ENCODE results near the gene MMP7. TPM values are rescaled to one million over a fixed set of nuclear protein-coding genes. Genes with fewer than 3 reads are reported as not detected.

MMP7 gene
- total and polyA plus RNA-seq, 4 donors, result 0.99 to 1.8 (median 1.4) TPM; not detected in 1

- TF ChIP-seq ZBTB33 (IDR thresholded peaks at IDR 0.05) (no peak), NR2F2 (IDR thresholded peaks at IDR 0.05) (no peak), MAX (IDR thresholded peaks at IDR 0.05) (no peak), FOXA1 (IDR thresholded peaks at IDR 0.05) (no peak), YY1 (IDR thresholded peaks at IDR 0.05) (no peak)
Measured at GRCh38 chr11:102560555-102561011, 30.0 kb upstream of the MMP7 start (continued).

- TF ChIP-seq SP1 (IDR thresholded peaks at IDR 0.05), result no peak
- Histone ChIP-seq H3K4me3 (ENCODE audit: low read depth in 1 of 3, low read length in 3 of 3) (no peak overlapping the region), H3K4me1 (ENCODE audit: control insufficient read depth in 4 of 4, insufficient read depth in 4 of 4, low read length in 3 of 4) (no peaks in the 10 kb centered on the region), H3K9me3 (ENCODE audit: control insufficient read depth in 4 of 4, low read length in 3 of 4) (no peaks in the 10 kb centered on the region), H3K36me3 (ENCODE audit: control insufficient read depth in 4 of 4, insufficient read depth in 3 of 4, low read depth in 1 of 4, low read length in 3 of 4) (no peaks in the 10 kb centered on the region), H3K27me3 (ENCODE audit: control insufficient read depth in 4 of 4, insufficient read depth in 4 of 4, low read length in 3 of 4) (no peaks in the 10 kb centered on the region), H3K27ac (ENCODE audit: low read depth in 1 of 2, low read length in 2 of 2) (no peak overlapping the region), H3K9ac (ENCODE audit: low read depth in 1 of 2, low read length in 2 of 2) (no peak overlapping the region)
- DNase-seq (ENCODE audit: low spot score), result no peak
Measured at GRCh38 chr11:102559839-102560238, 29.3 kb upstream of the MMP7 start.

GRCh38 chr11:102555091-102555490 lies 24.5 kb upstream of the MMP7 start:
- no peak for TF ChIP-seq RXRA (IDR thresholded peaks at IDR 0.05)
- TF ChIP-seq SP1 (IDR thresholded peaks at IDR 0.05), result no peak
- no peak for TF ChIP-seq FOXA1 (IDR thresholded peaks at IDR 0.05)
- Histone ChIP-seq H3K27me3 (ENCODE audit: control insufficient read depth in 4 of 4, insufficient read depth in 4 of 4, low read length in 3 of 4) (no peaks in the 10 kb centered on the region), H3K4me1 (ENCODE audit: control insufficient read depth in 4 of 4, insufficient read depth in 4 of 4, low read length in 3 of 4) (no peaks in the 10 kb centered on the region), H3K9me3 (ENCODE audit: control insufficient read depth in 4 of 4, low read length in 3 of 4) (no peaks in the 10 kb centered on the region), H3K4me3 (ENCODE audit: low read depth in 1 of 3, low read length in 3 of 3) (no peak overlapping the region), H3K9ac (ENCODE audit: low read depth in 1 of 2, low read length in 2 of 2) (no peak overlapping the region), H3K27ac (ENCODE audit: low read depth in 1 of 2, low read length in 2 of 2) (no peak overlapping the region), H3K36me3 (ENCODE audit: control insufficient read depth in 4 of 4, insufficient read depth in 3 of 4, low read depth in 1 of 4, low read length in 3 of 4) (no peaks in the 10 kb centered on the region)
- no peak for DNase-seq (ENCODE audit: low spot score)
- WGBS, result 80% methylated on average over 3 of the region's 3 CpGs

- no peaks in the 10 kb centered on the region for H3K36me3 ChIP-seq (ENCODE audit: control insufficient read depth in 4 of 4, insufficient read depth in 3 of 4, low read depth in 1 of 4, low read length in 3 of 4)
- DNase-seq (ENCODE audit: low spot score), result no peak
- TF ChIP-seq NR2F2 (IDR thresholded peaks at IDR 0.05), result no peak
- TF ChIP-seq ATF3 (IDR thresholded peaks at IDR 0.05), result no peak
- no peak for TF ChIP-seq RXRA (IDR thresholded peaks at IDR 0.05)
- no peak for TF ChIP-seq SP1 (IDR thresholded peaks at IDR 0.05)
- TF ChIP-seq MAX (IDR thresholded peaks at IDR 0.05), result no peak
- no peak for TF ChIP-seq TAF1 (conservative IDR thresholded peaks at IDR 0.05)
- TF ChIP-seq GABPA (IDR thresholded peaks at IDR 0.05 in 1 of 2, conservative IDR thresholded peaks at IDR 0.05 in 1 of 2), result no peak
- no peak for TF ChIP-seq JUND (IDR thresholded peaks at IDR 0.05)
- TF ChIP-seq RAD21 (IDR thresholded peaks at IDR 0.05), result no peak
- TF ChIP-seq FOXA1 (IDR thresholded peaks at IDR 0.05), result no peak
- TF ChIP-seq REST (IDR thresholded peaks at IDR 0.05), result no peak
- TF ChIP-seq FOXA2 (IDR thresholded peaks at IDR 0.05), result no peak
- H3K9me3 ChIP-seq (ENCODE audit: control insufficient read depth in 4 of 4, low read length in 3 of 4), result no peaks in the 10 kb centered on the region
- no peaks in the 10 kb centered on the region for H3K27me3 ChIP-seq (ENCODE audit: control insufficient read depth in 4 of 4, insufficient read depth in 4 of 4, low read length in 3 of 4)
- H3K27ac ChIP-seq (ENCODE audit: low read depth in 1 of 2, low read length in 2 of 2), result no peak overlapping the region
- H3K4me3 ChIP-seq (ENCODE audit: low read depth in 1 of 3, low read length in 3 of 3), result no peak overlapping the region
- H3K9ac ChIP-seq (ENCODE audit: low read depth in 1 of 2, low read length in 2 of 2), result no peak overlapping the region
- 76% methylated on average over 5 of the region's 5 CpGs for WGBS
- H3K4me1 ChIP-seq (ENCODE audit: control insufficient read depth in 4 of 4, insufficient read depth in 4 of 4, low read length in 3 of 4), result no peaks in the 10 kb centered on the region
Measured at GRCh38 chr11:102553835-102554282, 23.3 kb upstream of the MMP7 start.
